Hematopoietic multipotent progenitor cell treated with erythropoietin and hydrocortisone succinate and interleukin-3 and kit ligand, for 4 days (in vitro differentiated cells): ENCODE data around the gene GFPT2.

ENCODE experiments used
- DNase-seq: peaks from one replicate; pipeline ENCODE4 v3.0.0-alpha.2; 2015

Gene GFPT2

GRCh38 chr5:180353048-180353979 is at the start of gene GFPT2:
Gene GFPT2, minus strand, starts transcription at chr5:180353336. Its CDS starts 119 bp downstream, at chr5:180353217.
- peak; percentile 84 for DNase-seq

GRCh38 chr5:180402716-180403115 is 49.6 kb upstream of the GFPT2 start:
- DNase-seq = no peak

GRCh38 chr5:180401229-180401907 is 48.2 kb upstream of the GFPT2 start:
- no peak for DNase-seq

GRCh38 chr5:180400416-180400815 is 47.3 kb upstream of the GFPT2 start:
- DNase-seq = no peak

- DNase-seq = no peak
These were observed 46.5 kb upstream of the GFPT2 start for GRCh38 chr5:180399401-180400215.

GRCh38 chr5:180396926-180397325 is 43.8 kb upstream of the GFPT2 start:
- no peak for DNase-seq

GRCh38 chr5:180395540-180396274 is 42.6 kb upstream of the GFPT2 start:
- DNase-seq = no peak

- DNase-seq = no peak
These were observed 41.0 kb upstream of the GFPT2 start for GRCh38 chr5:180394031-180394636.

GRCh38 chr5:180391276-180391675 is 38.1 kb upstream of the GFPT2 start:
- DNase-seq = no peak

- DNase-seq = peak; percentile 44
These were observed 37.5 kb upstream of the GFPT2 start for GRCh38 chr5:180390441-180391190.

- DNase-seq = no peak
These were observed 36.3 kb upstream of the GFPT2 start for GRCh38 chr5:180389252-180390101.

- DNase-seq = no peak
These were observed 34.7 kb upstream of the GFPT2 start for GRCh38 chr5:180387798-180388197.

GRCh38 chr5:180382926-180383325 is 29.8 kb upstream of the GFPT2 start:
- no peak for DNase-seq

- DNase-seq = no peak
These were observed 28.8 kb upstream of the GFPT2 start for GRCh38 chr5:180381851-180382480.

- no peak for DNase-seq
These were observed 28.3 kb upstream of the GFPT2 start for GRCh38 chr5:180381428-180381827.

- DNase-seq = no peak
These were observed 27.7 kb upstream of the GFPT2 start for GRCh38 chr5:180380856-180381255.

GRCh38 chr5:180380441-180380840 is 27.3 kb upstream of the GFPT2 start:
- DNase-seq = no peak

GRCh38 chr5:180379355-180380070 is 26.4 kb upstream of the GFPT2 start:
- no peak for DNase-seq
